H1 (cell line): ENCODE results near the gene TMEM183A.

Experiments used
- CHD2 ChIP-seq: IDR thresholded peaks from 2 replicates; pipeline ENCODE4 v1.6.1; 2012; ENCODE audit warnings: low read length, improper control_type of control experiment
- CTCF ChIP-seq, 3 experiments: IDR thresholded peaks; 1 replicate in 2 of 3; 2 replicates in 1 of 3; pipeline versions ENCODE4 v1.5.1 to v1.6.1; 2011; ENCODE audit warnings: low read length in 3 of 3, mild to moderate bottlenecking in 3 of 3, inconsistent platforms in 2 of 3, low read depth in 1 of 3, moderate library complexity in 1 of 3; ENCODE audit not compliant: insufficient read depth in 1 of 3; ENCODE audit errors: control extremely low read depth in 1 of 3
- EP300 ChIP-seq, 2 experiments: IDR thresholded peaks; 1 replicate in 1 of 2; 2 replicates in 1 of 2; pipeline ENCODE4 v1.6.1; 2011 to 2012; ENCODE audit warnings: low read depth in 2 of 2, low read length in 2 of 2, mild to moderate bottlenecking in 2 of 2, borderline replicate concordance in 1 of 2, inconsistent platforms in 1 of 2, moderate library complexity in 1 of 2
- JUND ChIP-seq: IDR thresholded peaks from 2 replicates; pipeline ENCODE4 v1.6.1; 2011; ENCODE audit warnings: mild to moderate bottlenecking, improper control_type of control experiment, low read length
- POLR2A ChIP-seq, 2 experiments: IDR thresholded peaks; 1 replicate in 1 of 2; 2 replicates in 1 of 2; pipeline ENCODE4 v1.6.1; 2011; ENCODE audit warnings: low read depth in 2 of 2, low read length in 2 of 2, mild to moderate bottlenecking in 2 of 2; ENCODE audit errors: control extremely low read depth in 1 of 2
- POU5F1 ChIP-seq: IDR thresholded peaks from 2 replicates; pipeline ENCODE4 v1.6.1; 2011; ENCODE audit warnings: low read depth, mild to moderate bottlenecking, low read length, moderate library complexity
- RFX5 ChIP-seq: IDR thresholded peaks from 2 replicates; pipeline ENCODE4 v1.6.1; 2011; ENCODE audit warnings: low read depth, low read length, improper control_type of control experiment, borderline replicate concordance

- TF ChIP-seq RFX5: no peak
- no peak for TF ChIP-seq CHD2
- no peak for TF ChIP-seq EP300 (IDR thresholded peaks at IDR 0.05; ENCODE audit: borderline replicate concordance in 1 of 2, low read depth in 2 of 2, low read length in 2 of 2)
- no peak for TF ChIP-seq CTCF (IDR thresholded peaks at IDR 0.05; ENCODE audit: control extremely low read depth in 1 of 3, insufficient read depth in 1 of 3, low read depth in 1 of 3, low read length in 3 of 3)
- TF ChIP-seq POLR2A (IDR thresholded peaks at IDR 0.05; ENCODE audit: control extremely low read depth in 1 of 2, low read depth in 2 of 2, low read length in 2 of 2): no peak
- no peak for TF ChIP-seq POU5F1
- TF ChIP-seq JUND: no peak
Observed at GRCh38 chr1:203009185-203009584, 2.0 kb downstream of the TMEM183A start.
